H1 (cell line): ENCODE measurements around the gene ACAP3.

Experiments
- CHD2 ChIP-seq: IDR thresholded peaks from 2 replicates; pipeline ENCODE4 v1.6.1; 2012; ENCODE audit warnings: low read length, improper control_type of control experiment
- CREB1 ChIP-seq: IDR thresholded peaks from 2 replicates; pipeline ENCODE4 v1.6.1; 2012; ENCODE audit warnings: inconsistent platforms
- CTBP2 ChIP-seq: IDR thresholded peaks from 2 replicates; pipeline ENCODE4 v1.7.0; 2011; ENCODE audit warnings: borderline replicate concordance, mild to moderate bottlenecking, moderate library complexity, mixed read lengths, low read length; ENCODE audit not compliant: insufficient read depth, insufficient read length
- GABPA ChIP-seq: IDR thresholded peaks from 2 replicates; pipeline ENCODE4 v1.6.1; 2011; ENCODE audit warnings: mild to moderate bottlenecking, low read length, moderate library complexity, borderline replicate concordance; ENCODE audit not compliant: insufficient read depth
- MAFK ChIP-seq: IDR thresholded peaks from 2 replicates; pipeline ENCODE4 v1.6.1; 2012; ENCODE audit warnings: low read depth, mild to moderate bottlenecking, improper control_type of control experiment, low read length
- POLR2A ChIP-seq, 2 experiments: IDR thresholded peaks; 1 replicate in 1 of 2; 2 replicates in 1 of 2; pipeline ENCODE4 v1.6.1; 2011; ENCODE audit warnings: low read depth in 2 of 2, low read length in 2 of 2, mild to moderate bottlenecking in 2 of 2; ENCODE audit errors: control extremely low read depth in 1 of 2
- SIN3A ChIP-seq, 2 experiments: IDR thresholded peaks in 1 of 2; conservative IDR thresholded peaks in 1 of 2; 2 replicates each; pipeline ENCODE4 v1.6.1; 2011 to 2012; ENCODE audit warnings: low read length in 2 of 2, improper control_type of control experiment in 1 of 2, low read depth in 1 of 2, mild to moderate bottlenecking in 1 of 2
- TEAD4 ChIP-seq: IDR thresholded peaks from 2 replicates; pipeline ENCODE4 v1.6.1; 2012; ENCODE audit warnings: low read depth, low read length, inconsistent platforms, mixed read lengths
- YY1 ChIP-seq: IDR thresholded peaks from 2 replicates; pipeline ENCODE4 v1.6.1; 2011; ENCODE audit warnings: low read depth, mild to moderate bottlenecking, low read length
- TF ChIP-seq, protein P1 (sequence below), 3 experiments: IDR thresholded peaks; 1 replicate in 2 of 3; 2 replicates in 1 of 3; pipeline versions ENCODE4 v1.5.1 to v1.6.1; 2011; ENCODE audit warnings: low read length in 3 of 3, mild to moderate bottlenecking in 3 of 3, inconsistent platforms in 2 of 3, low read depth in 1 of 3, moderate library complexity in 1 of 3; ENCODE audit not compliant: insufficient read depth in 1 of 3; ENCODE audit errors: control extremely low read depth in 1 of 3

GRCh38 chr1:1338278-1338677, 30.5 kb upstream of the ACAP3 start:
- TF ChIP-seq CHD2 (no peak), POLR2A (IDR thresholded peaks at IDR 0.05; ENCODE audit: control extremely low read depth in 1 of 2, low read depth in 2 of 2, low read length in 2 of 2) (no peak), TEAD4 (no peak), CREB1 (no peak), YY1 (no peak), MAFK (no peak), CTBP2 (no peak), GABPA (no peak), SIN3A (conservative IDR thresholded peaks at IDR 0.05 in 1 of 2, IDR thresholded peaks at IDR 0.05 in 1 of 2; ENCODE audit: low read depth in 1 of 2, low read length in 2 of 2) (no peak)
- TF ChIP-seq, protein P1, sequence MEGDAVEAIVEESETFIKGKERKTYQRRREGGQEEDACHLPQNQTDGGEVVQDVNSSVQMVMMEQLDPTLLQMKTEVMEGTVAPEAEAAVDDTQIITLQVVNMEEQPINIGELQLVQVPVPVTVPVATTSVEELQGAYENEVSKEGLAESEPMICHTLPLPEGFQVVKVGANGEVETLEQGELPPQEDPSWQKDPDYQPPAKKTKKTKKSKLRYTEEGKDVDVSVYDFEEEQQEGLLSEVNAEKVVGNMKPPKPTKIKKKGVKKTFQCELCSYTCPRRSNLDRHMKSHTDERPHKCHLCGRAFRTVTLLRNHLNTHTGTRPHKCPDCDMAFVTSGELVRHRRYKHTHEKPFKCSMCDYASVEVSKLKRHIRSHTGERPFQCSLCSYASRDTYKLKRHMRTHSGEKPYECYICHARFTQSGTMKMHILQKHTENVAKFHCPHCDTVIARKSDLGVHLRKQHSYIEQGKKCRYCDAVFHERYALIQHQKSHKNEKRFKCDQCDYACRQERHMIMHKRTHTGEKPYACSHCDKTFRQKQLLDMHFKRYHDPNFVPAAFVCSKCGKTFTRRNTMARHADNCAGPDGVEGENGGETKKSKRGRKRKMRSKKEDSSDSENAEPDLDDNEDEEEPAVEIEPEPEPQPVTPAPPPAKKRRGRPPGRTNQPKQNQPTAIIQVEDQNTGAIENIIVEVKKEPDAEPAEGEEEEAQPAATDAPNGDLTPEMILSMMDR (IDR thresholded peaks at IDR 0.05; ENCODE audit: control extremely low read depth in 1 of 3, insufficient read depth in 1 of 3, low read depth in 1 of 3, low read length in 3 of 3), result no peak
